Measurements from ENCODE around the gene ASPHD1.

- TF ChIP-seq CTCF (IDR thresholded peaks at IDR 0.05) (no peak), POLR2A (IDR thresholded peaks at IDR 0.05) (no peak), POLR2AphosphoS5 (IDR thresholded peaks at IDR 0.05) (no peak)
These were observed 16.7 kb downstream of the ASPHD1 start for GRCh38 chr16:29916979-29917378.
